HCT116 (cell line): ENCODE data around the gene RXFP3. TPM values are rescaled to one million over a fixed set of nuclear protein-coding genes. Genes with fewer than 3 reads are reported as not detected.

Experiments used
- ATAC-seq: fragments of 200-7000 bp; cut with Tn5 transposase; 2 replicates; pipeline ENCODE4 v1.9.1; 2020; ENCODE audit warnings: mild to moderate bottlenecking, moderate library complexity
- BruUV-seq: library from RNA; stranded (reverse); fragments of 400-500 nt; replicated peaks from 2 replicates; lab custom pipeline; 2021; lab: Mats Ljungman, UMichigan
- CTCF ChIA-PET: fragments of 300-600 bp; sonication (Branson Sonifier 250); formaldehyde crosslinking; loops from one replicate; lab custom pipeline; 2021; ENCODE audit warnings: antibody characterized with exemption; lab: Charles Lee
- POLR2A ChIA-PET: fragments of 300-600, 350-600 bp; sonication (Branson Sonifier 250); formaldehyde crosslinking; loops from one replicate; lab custom pipeline; 2021; ENCODE audit warnings: antibody characterized with exemption; lab: Charles Lee
- RAD21 ChIA-PET, 2 experiments: fragments of 300-600 bp; sonication (Branson Sonifier 250); formaldehyde crosslinking; loops; one replicate each; lab custom pipeline; 2023; ENCODE audit warnings: low total read pairs in 2 of 2; ENCODE audit not compliant: uncharacterized antibody in 2 of 2, unreplicated experiment in 2 of 2, low non-redundant PET in 1 of 2; lab: Charles Lee
- DNase-seq: peaks from one replicate; pipeline ENCODE4 v3.0.0-alpha.2; 2010; ENCODE audit warnings: low read depth, low spot score
- H2AFZ ChIP-seq: fragments of 200-600 bp; shearing (Covaris generic), sonication (generic); 2 replicates; pipeline ENCODE4 v1.6.1; 2017; ENCODE audit warnings: low read depth, mixed run types, mixed read lengths, antibody characterized with exemption, low read length; ENCODE audit not compliant: poor library complexity, severe bottlenecking
- H3K27ac ChIP-seq: 2 replicates; pipeline ENCODE4 v1.5.1; 2012; ENCODE audit warnings: low read depth, low read length
- H3K27me3 ChIP-seq: fragments of 200-600 bp; sonication (generic); 2 replicates; pipeline ENCODE4 v1.6.1; 2016; ENCODE audit warnings: mixed run types, low read length, mixed read lengths; ENCODE audit not compliant: insufficient read depth
- H3K36me3 ChIP-seq, 2 experiments: fragments of 200-500 bp in 1 of 2; fragments of 200-600 bp in 1 of 2; sonication (Bioruptor generic) in 1 of 2; sonication (generic) in 1 of 2; 2 replicates each; pipeline versions ENCODE4 v1.5.1 to v1.6.1; 2014 to 2016; ENCODE audit warnings: low read length in 2 of 2, inconsistent platforms in 1 of 2, mixed read lengths in 1 of 2, mixed run types in 1 of 2; ENCODE audit not compliant: insufficient read depth in 2 of 2, control insufficient read depth in 1 of 2
- H3K4me1 ChIP-seq, 2 experiments: fragments of 200-600 bp in 1 of 2; sonication (generic) in 1 of 2; 2 replicates each; pipeline versions ENCODE4 v1.5.1 to v1.6.1; 2012 to 2017; ENCODE audit warnings: low read length in 2 of 2, inconsistent platforms in 1 of 2, mild to moderate bottlenecking in 1 of 2, mixed read lengths in 1 of 2, mixed run types in 1 of 2, moderate library complexity in 1 of 2; ENCODE audit not compliant: insufficient read depth in 2 of 2, control insufficient read depth in 1 of 2
- H3K4me2 ChIP-seq: fragments of 200-600 bp; sonication (generic); 2 replicates; pipeline ENCODE4 v1.6.1; 2017; ENCODE audit warnings: mixed run types, low read length, mixed read lengths
- H3K4me3 ChIP-seq, 2 experiments: fragments of 200-600 bp in 1 of 2; sonication (generic) in 1 of 2; replicated peaks in 1 of 2; 2 replicates each; pipeline ENCODE4 v1.5.1; 2011 to 2016; ENCODE audit warnings: low read length in 2 of 2, control low read depth in 1 of 2, low read depth in 1 of 2, mild to moderate bottlenecking in 1 of 2, mixed read lengths in 1 of 2, mixed run types in 1 of 2
- H3K79me2 ChIP-seq: fragments of 200-600 bp; sonication (generic); 2 replicates; pipeline ENCODE4 v1.6.1; 2017; ENCODE audit warnings: mild to moderate bottlenecking, mixed run types, low read length, moderate library complexity, mixed read lengths; ENCODE audit not compliant: insufficient read depth
- H3K9ac ChIP-seq: fragments of 200-600 bp; sonication (generic); 2 replicates; pipeline ENCODE4 v1.6.1; 2016; ENCODE audit warnings: low read length, mixed read lengths
- H3K9me2 ChIP-seq: fragments of 200-600 bp; sonication (generic), shearing (Covaris generic); 2 replicates; pipeline ENCODE4 v1.6.1; 2017; ENCODE audit warnings: mixed run types, mild to moderate bottlenecking, moderate library complexity; ENCODE audit not compliant: insufficient read depth
- H3K9me3 ChIP-seq, 2 experiments: fragments of 200-500 bp in 1 of 2; fragments of 200-600 bp in 1 of 2; sonication (Bioruptor generic) in 1 of 2; sonication (generic) in 1 of 2; 2 replicates each; pipeline ENCODE4 v1.6.1; 2014 to 2017; ENCODE audit warnings: low read length in 2 of 2, mixed read lengths in 2 of 2, inconsistent platforms in 1 of 2, low read depth in 1 of 2, mild to moderate bottlenecking in 1 of 2, mixed run types in 1 of 2, moderate library complexity in 1 of 2; ENCODE audit not compliant: control insufficient read depth in 1 of 2, insufficient read depth in 1 of 2
- H4K20me1 ChIP-seq: fragments of 200-600 bp; sonication (generic), shearing (Covaris generic); 2 replicates; pipeline ENCODE4 v1.6.1; 2017; ENCODE audit warnings: mixed run types, mild to moderate bottlenecking, moderate library complexity; ENCODE audit not compliant: insufficient read depth
- CEBPB ChIP-seq: IDR thresholded peaks from 2 replicates; pipeline ENCODE4 v1.6.1; 2012; ENCODE audit warnings: low read depth
- EGR1 ChIP-seq: IDR thresholded peaks from 2 replicates; pipeline ENCODE4 v1.6.1; 2012; ENCODE audit warnings: low read depth
- ELF1 ChIP-seq: IDR thresholded peaks from 2 replicates; pipeline ENCODE4 v1.6.1; 2012; ENCODE audit warnings: low read depth, borderline replicate concordance
- EZH2phosphoT487 ChIP-seq: fragments of 200-600 bp; IDR thresholded peaks from 2 replicates; pipeline ENCODE4 v1.6.1; 2018; ENCODE audit warnings: antibody characterized with exemption, borderline replicate concordance
- FOSL1 ChIP-seq: IDR thresholded peaks from 2 replicates; pipeline ENCODE4 v1.6.1; 2012; ENCODE audit warnings: low read depth
- JUND ChIP-seq: IDR thresholded peaks from 2 replicates; pipeline ENCODE4 v1.6.1; 2012
- POLR2AphosphoS5 ChIP-seq: IDR thresholded peaks from 2 replicates; pipeline ENCODE4 v1.6.1; 2011; ENCODE audit warnings: mild to moderate bottlenecking, low read depth, low read length, moderate library complexity
- RAD21 ChIP-seq: IDR thresholded peaks from 2 replicates; pipeline ENCODE4 v1.6.1; 2012; ENCODE audit warnings: low read depth, mild to moderate bottlenecking
- SIN3A ChIP-seq: IDR thresholded peaks from 2 replicates; pipeline ENCODE4 v1.6.1; 2012; ENCODE audit warnings: low read depth
- SP1 ChIP-seq: IDR thresholded peaks from 2 replicates; pipeline ENCODE4 v1.6.1; 2012; ENCODE audit warnings: low read depth
- SRF ChIP-seq: IDR thresholded peaks from 2 replicates; pipeline ENCODE4 v1.6.1; 2012; ENCODE audit warnings: low read depth
- intact Hi-C: fragments of 100-400 bp; cut with micrococcal nuclease; formaldehyde crosslinking; loops from 2 replicates; pipeline ENCODE4 v1.10.0; 2022
- total RNA-seq: library from RNA; stranded (reverse); gene quantifications from one replicate; pipeline ENCODE4 v1.2.1, GENCODE V29; 2021; ENCODE audit not compliant: unreplicated experiment
- TF ChIP-seq, protein P1 (sequence below): IDR thresholded peaks from 2 replicates; pipeline ENCODE4 v1.6.1; 2011; ENCODE audit warnings: mild to moderate bottlenecking, low read length, moderate library complexity; ENCODE audit not compliant: insufficient replicate concordance; ENCODE audit errors: extremely low read depth
- TF ChIP-seq, protein P2 (sequence below): IDR thresholded peaks from 2 replicates; pipeline ENCODE4 v1.6.1; 2012
- TF ChIP-seq, protein P3 (sequence below): IDR thresholded peaks from 2 replicates; pipeline ENCODE4 v1.6.1; 2012; ENCODE audit warnings: low read depth
- TF ChIP-seq, protein P4 (sequence below), 3 experiments: fragments of 200-600 bp in 1 of 3; sonication (generic) in 1 of 3; IDR thresholded peaks in 2 of 3; conservative IDR thresholded peaks in 1 of 3; 2 replicates each; pipeline ENCODE4 v1.5.1; 2012 to 2017; ENCODE audit warnings: low read depth in 2 of 3, low read length in 2 of 3, antibody characterized with exemption in 1 of 3, borderline replicate concordance in 1 of 3, control low read depth in 1 of 3, mild to moderate bottlenecking in 1 of 3, mixed read lengths in 1 of 3, mixed run types in 1 of 3, moderate library complexity in 1 of 3; ENCODE audit not compliant: insufficient read depth in 1 of 3

Gene RXFP3
- total RNA-seq, 1 experiment from 2014 or later = not detected

DNA sequence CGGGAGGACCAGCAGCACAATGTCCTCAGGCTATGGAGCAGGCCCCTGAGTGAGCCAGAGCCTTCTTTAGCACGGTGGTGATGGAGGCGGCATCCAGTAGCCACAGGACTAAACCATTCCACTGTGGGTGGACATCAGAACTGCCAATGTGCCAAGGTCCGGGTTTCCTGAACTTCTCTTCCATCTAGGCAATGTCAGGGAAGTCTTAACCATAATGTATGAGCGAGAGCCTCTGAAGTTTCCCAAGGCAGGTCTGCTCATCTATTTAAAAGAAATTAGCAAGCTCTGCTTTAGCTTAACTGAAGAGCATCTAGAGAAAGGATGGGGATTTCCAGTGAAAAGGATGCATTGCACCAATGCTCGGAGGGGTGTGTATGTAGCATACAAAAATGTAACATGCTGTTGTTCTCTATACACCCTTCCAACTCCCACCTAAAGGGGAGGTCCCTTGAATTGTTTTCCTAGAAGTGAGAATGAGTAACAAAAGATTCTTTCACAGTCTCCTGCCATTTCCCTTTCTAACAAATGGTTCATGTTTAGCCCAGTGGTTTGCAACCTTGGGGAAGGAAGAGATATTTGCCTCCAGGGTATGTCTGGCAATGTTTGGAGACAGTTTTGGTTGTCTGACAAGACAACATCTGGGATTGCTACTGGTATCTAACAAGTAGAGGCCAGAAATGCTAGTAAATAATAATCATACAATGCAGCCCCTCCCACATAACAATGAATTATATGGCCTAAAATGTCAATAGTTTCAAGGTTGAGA, 6.1 kb upstream of the RXFP3 start:
- Histone ChIP-seq H3K27ac (no peak overlapping the region), H3K9me2 (no peaks in the 10 kb centered on the region), H4K20me1 (no peaks in the 10 kb centered on the region), H2AFZ (no peak overlapping the region), H3K27me3 (peaks cover 29% of the 10 kb centered on the region), H3K9me3 (no peaks in the 10 kb centered on the region), H3K79me2 (no peaks in the 10 kb centered on the region), H3K9ac (no peak overlapping the region), H3K4me1 (no peaks in the 10 kb centered on the region), H3K4me2 (no peak overlapping the region), H3K36me3 (no peaks in the 10 kb centered on the region), H3K4me3 (no peak overlapping the region)
- no peak for ATAC-seq
- ChIA-PET POLR2A (no interaction called here), CTCF (no interaction called here), RAD21 (no interaction called here)
- no peak for DNase-seq
- TF ChIP-seq EZH2phosphoT487 (no peak), EGR1 (no peak), SRF (no peak), POLR2AphosphoS5 (no peak), FOSL1 (no peak), SIN3A (no peak), CEBPB (no peak), RAD21 (no peak), SP1 (no peak), ELF1 (no peak), JUND (no peak)
- TF ChIP-seq, protein P1, sequence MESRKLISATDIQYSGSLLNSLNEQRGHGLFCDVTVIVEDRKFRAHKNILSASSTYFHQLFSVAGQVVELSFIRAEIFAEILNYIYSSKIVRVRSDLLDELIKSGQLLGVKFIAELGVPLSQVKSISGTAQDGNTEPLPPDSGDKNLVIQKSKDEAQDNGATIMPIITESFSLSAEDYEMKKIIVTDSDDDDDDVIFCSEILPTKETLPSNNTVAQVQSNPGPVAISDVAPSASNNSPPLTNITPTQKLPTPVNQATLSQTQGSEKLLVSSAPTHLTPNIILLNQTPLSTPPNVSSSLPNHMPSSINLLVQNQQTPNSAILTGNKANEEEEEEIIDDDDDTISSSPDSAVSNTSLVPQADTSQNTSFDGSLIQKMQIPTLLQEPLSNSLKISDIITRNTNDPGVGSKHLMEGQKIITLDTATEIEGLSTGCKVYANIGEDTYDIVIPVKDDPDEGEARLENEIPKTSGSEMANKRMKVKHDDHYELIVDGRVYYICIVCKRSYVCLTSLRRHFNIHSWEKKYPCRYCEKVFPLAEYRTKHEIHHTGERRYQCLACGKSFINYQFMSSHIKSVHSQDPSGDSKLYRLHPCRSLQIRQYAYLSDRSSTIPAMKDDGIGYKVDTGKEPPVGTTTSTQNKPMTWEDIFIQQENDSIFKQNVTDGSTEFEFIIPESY = no peak
- TF ChIP-seq, protein P2, sequence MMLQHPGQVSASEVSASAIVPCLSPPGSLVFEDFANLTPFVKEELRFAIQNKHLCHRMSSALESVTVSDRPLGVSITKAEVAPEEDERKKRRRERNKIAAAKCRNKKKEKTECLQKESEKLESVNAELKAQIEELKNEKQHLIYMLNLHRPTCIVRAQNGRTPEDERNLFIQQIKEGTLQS = no peak
- TF ChIP-seq, protein P3, sequence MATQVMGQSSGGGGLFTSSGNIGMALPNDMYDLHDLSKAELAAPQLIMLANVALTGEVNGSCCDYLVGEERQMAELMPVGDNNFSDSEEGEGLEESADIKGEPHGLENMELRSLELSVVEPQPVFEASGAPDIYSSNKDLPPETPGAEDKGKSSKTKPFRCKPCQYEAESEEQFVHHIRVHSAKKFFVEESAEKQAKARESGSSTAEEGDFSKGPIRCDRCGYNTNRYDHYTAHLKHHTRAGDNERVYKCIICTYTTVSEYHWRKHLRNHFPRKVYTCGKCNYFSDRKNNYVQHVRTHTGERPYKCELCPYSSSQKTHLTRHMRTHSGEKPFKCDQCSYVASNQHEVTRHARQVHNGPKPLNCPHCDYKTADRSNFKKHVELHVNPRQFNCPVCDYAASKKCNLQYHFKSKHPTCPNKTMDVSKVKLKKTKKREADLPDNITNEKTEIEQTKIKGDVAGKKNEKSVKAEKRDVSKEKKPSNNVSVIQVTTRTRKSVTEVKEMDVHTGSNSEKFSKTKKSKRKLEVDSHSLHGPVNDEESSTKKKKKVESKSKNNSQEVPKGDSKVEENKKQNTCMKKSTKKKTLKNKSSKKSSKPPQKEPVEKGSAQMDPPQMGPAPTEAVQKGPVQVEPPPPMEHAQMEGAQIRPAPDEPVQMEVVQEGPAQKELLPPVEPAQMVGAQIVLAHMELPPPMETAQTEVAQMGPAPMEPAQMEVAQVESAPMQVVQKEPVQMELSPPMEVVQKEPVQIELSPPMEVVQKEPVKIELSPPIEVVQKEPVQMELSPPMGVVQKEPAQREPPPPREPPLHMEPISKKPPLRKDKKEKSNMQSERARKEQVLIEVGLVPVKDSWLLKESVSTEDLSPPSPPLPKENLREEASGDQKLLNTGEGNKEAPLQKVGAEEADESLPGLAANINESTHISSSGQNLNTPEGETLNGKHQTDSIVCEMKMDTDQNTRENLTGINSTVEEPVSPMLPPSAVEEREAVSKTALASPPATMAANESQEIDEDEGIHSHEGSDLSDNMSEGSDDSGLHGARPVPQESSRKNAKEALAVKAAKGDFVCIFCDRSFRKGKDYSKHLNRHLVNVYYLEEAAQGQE = no peak
- TF ChIP-seq, protein P4, sequence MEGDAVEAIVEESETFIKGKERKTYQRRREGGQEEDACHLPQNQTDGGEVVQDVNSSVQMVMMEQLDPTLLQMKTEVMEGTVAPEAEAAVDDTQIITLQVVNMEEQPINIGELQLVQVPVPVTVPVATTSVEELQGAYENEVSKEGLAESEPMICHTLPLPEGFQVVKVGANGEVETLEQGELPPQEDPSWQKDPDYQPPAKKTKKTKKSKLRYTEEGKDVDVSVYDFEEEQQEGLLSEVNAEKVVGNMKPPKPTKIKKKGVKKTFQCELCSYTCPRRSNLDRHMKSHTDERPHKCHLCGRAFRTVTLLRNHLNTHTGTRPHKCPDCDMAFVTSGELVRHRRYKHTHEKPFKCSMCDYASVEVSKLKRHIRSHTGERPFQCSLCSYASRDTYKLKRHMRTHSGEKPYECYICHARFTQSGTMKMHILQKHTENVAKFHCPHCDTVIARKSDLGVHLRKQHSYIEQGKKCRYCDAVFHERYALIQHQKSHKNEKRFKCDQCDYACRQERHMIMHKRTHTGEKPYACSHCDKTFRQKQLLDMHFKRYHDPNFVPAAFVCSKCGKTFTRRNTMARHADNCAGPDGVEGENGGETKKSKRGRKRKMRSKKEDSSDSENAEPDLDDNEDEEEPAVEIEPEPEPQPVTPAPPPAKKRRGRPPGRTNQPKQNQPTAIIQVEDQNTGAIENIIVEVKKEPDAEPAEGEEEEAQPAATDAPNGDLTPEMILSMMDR (IDR thresholded peaks at IDR 0.05 in 2 of 3, conservative IDR thresholded peaks at IDR 0.05 in 1 of 3; ENCODE audit: borderline replicate concordance in 1 of 3, insufficient read depth in 1 of 3, low read depth in 2 of 3, low read length in 2 of 3) = no peak
- no TSS peak for BruUV-seq
- intact Hi-C loops = no loop called here
